Measurements from ENCODE around the gene DPP4.

DPP4 gene

DNA sequence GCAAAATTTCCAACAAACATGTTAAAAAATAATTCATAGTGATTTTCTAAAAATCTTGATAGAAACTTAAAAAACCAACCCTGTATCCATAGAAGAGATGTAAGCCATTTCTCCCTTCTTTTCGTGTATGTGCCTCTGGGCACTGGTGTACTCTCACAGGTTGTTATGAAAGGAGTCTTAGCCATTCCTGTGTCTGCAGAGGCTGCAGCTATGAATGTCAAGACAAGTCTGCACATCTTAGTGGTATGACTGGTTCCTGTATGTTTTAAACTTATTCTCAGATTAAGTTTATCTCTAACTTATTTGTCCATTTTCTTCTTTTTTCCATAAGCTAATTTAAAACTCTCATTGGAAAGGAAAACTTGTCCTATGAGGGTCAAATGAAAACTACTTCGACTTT, 84.0 kb downstream of the DPP4 start:
- no peak overlapping the region for H3K4me3 ChIP-seq (replicated peaks in 1 of 2; ENCODE audit: low read depth in 2 of 2, low read length in 2 of 2)
- no peak for DNase-seq (ENCODE audit: low read depth in 2 of 2)
- TF ChIP-seq, protein P1, sequence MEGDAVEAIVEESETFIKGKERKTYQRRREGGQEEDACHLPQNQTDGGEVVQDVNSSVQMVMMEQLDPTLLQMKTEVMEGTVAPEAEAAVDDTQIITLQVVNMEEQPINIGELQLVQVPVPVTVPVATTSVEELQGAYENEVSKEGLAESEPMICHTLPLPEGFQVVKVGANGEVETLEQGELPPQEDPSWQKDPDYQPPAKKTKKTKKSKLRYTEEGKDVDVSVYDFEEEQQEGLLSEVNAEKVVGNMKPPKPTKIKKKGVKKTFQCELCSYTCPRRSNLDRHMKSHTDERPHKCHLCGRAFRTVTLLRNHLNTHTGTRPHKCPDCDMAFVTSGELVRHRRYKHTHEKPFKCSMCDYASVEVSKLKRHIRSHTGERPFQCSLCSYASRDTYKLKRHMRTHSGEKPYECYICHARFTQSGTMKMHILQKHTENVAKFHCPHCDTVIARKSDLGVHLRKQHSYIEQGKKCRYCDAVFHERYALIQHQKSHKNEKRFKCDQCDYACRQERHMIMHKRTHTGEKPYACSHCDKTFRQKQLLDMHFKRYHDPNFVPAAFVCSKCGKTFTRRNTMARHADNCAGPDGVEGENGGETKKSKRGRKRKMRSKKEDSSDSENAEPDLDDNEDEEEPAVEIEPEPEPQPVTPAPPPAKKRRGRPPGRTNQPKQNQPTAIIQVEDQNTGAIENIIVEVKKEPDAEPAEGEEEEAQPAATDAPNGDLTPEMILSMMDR (IDR thresholded peaks at IDR 0.05; ENCODE audit: low read depth, low read length), result no peak

DNA sequence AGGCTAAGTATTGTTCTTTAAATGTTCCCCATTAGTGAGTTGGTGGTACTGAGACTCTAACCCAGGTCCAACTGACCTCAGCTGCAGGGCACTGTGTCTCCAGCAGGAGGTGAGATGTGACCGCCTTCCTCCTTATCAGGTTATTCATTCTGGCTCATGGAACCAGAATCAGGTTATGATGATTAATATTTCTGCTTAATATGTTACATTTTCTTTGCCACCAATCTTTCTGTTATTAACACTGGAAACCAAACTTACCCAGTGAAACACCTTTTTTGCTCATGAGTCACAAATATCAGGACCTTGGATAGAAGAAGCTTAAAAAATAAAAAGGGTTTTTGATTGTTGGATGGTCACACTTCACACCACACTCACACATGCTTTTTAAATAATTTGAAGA, 85.4 kb downstream of the DPP4 start:
- DNase-seq (ENCODE audit: low read depth in 2 of 2), result no peak
- no peak overlapping the region for H3K4me3 ChIP-seq (replicated peaks in 1 of 2; ENCODE audit: low read depth in 2 of 2, low read length in 2 of 2)
- TF ChIP-seq, protein P1 (IDR thresholded peaks at IDR 0.05; ENCODE audit: low read depth, low read length), result peak; percentile 28

DNA sequence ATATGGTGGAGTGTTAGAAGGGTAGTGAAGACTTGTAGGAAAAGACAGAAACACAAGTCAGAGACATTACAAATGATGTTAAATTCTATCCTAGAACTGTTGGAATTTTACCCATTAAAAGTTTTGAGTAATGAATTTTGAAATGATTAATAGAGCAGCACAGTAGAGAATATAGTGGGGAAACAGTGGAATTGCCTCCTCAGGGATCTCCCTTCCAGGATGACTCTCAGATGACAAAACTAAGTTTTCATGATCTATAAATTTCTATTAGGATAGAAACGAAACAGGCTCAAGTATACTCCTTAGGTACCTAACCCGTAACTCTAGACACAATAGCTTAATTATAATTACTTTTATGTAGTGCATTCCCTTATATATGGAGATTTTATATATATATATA, 86.7 kb downstream of the DPP4 start:
- no peak overlapping the region for H3K4me3 ChIP-seq (replicated peaks in 1 of 2; ENCODE audit: low read depth in 2 of 2, low read length in 2 of 2)
- no peak for DNase-seq (ENCODE audit: low read depth in 2 of 2)
- TF ChIP-seq, protein P1 (IDR thresholded peaks at IDR 0.05; ENCODE audit: low read depth, low read length), result no peak

DNA sequence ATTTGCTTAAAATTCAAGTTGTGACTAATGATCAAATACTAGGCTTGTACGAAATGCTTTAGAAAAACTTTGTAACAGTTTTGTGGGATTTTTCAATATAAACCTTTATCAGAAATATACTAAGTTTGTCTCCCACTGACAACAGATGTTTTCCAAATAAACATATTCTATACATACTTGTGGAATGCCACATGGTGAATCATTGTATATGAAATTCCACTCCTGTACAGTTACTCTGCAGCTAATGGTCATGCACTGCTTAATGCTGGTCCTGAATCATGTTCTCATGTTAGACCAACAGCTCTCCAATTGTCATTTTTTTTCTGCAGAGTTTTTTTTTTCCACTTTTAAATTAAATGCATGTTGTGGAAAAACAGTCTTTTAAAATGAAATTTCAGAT, 90.1 kb downstream of the DPP4 start:
- peak; percentile 8 to 65 for DNase-seq (ENCODE audit: low read depth in 2 of 2)
- no peak overlapping the region for H3K4me3 ChIP-seq (replicated peaks in 1 of 2; ENCODE audit: low read depth in 2 of 2, low read length in 2 of 2)
- TF ChIP-seq, protein P1 (IDR thresholded peaks at IDR 0.05; ENCODE audit: low read depth, low read length), result no peak

DNA sequence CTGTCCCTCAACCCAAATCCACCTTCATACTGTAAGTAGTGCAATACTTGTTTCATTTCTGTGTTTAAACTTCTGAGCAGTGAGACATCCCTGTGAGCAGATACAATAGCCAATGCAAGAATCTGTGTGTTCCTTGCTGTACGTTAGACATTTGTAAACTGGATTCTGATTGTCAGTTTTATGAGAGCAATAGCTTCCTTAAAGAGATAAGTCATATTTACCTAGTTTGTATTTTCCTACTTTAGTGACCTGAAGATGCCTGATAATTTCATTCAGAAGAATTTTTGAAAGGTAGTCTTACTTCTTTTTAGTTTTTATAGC, 90.7 kb downstream of the DPP4 start:
- no peak overlapping the region for H3K4me3 ChIP-seq (replicated peaks in 1 of 2; ENCODE audit: low read depth in 2 of 2, low read length in 2 of 2)
- no peak for DNase-seq (ENCODE audit: low read depth in 2 of 2)
- TF ChIP-seq, protein P1 (IDR thresholded peaks at IDR 0.05; ENCODE audit: low read depth, low read length), result no peak

DNA sequence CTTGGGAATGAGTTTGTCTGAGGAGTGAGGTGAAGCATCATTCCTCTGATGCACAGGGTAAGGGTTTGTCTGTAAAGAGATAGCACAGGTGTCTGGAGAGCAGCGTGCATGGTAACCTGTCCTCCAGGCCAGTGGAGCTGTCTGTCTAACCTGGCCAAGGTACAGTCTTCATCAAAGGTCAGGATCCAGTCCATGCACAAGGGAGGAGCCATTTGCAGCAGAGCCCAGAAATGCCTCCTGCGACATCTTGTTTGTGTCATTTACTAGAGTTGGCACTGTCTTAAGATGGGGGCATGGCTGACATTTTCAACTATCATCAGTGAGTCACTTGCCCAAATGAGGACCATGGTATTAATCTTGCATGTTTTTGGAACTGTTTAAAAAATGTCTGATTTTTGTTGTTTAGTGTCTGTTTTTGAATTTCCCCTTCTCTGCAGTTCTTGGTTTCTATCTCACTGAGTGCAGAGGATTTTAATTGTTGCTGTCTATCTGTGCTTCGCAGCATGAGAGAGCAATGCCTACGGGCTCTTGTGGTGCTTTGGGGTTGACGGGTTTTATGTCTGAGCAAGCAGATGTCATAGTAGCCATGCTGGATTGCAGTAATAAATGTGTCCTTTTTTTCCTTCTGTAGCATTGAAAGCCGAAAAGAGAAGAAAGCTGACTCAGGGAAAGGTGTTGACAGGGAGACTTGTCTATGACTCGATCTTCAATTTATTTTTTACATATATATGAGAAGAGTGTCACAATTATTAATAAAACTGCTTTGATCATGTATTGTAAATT, 91.3 kb downstream of the DPP4 start:
- no peak for DNase-seq (ENCODE audit: low read depth in 2 of 2)
- TF ChIP-seq, protein P1 (IDR thresholded peaks at IDR 0.05; ENCODE audit: low read depth, low read length), result no peak
- H3K4me3 ChIP-seq (replicated peaks in 1 of 2; ENCODE audit: low read depth in 2 of 2, low read length in 2 of 2), result no peak overlapping the region

Measured in cardiac fibroblast (primary cell).